T-cell (primary cell): ENCODE data around the gene FOS. TPM values are rescaled to one million over a fixed set of nuclear protein-coding genes. Genes with fewer than 3 reads are reported as not detected.
A peak's percentile ranks its signal among the peaks of the same experiment; 100 is the strongest.
"Not testable (repeated sequence)": the region's sequence is repeated elsewhere in the genome, so short reads cannot be mapped to it uniquely, and the experiment has no call there.

Source experiments
- ATAC-seq, 4 experiments: fragments of 200-7000 bp in 3 of 4; fragments of 150-1000 bp in 1 of 4; cut with Tn5 transposase; replicated peaks in 1 of 4; 1 replicate in 3 of 4; 2 replicates in 1 of 4; pipeline ENCODE4 v1.10.0; 2021; ENCODE audit warnings: moderate library complexity in 3 of 4, mild to moderate bottlenecking in 2 of 4, moderate number of reproducible peaks in 1 of 4
- CTCF ChIA-PET, 2 donors: fragments of 300-600 bp; sonication (Branson Sonifier 250); formaldehyde crosslinking; loops; one replicate each; lab custom pipeline; 2022; ENCODE audit warnings: antibody characterized with exemption in 2 of 2; lab: Charles Lee
- POLR2A ChIA-PET, 2 donors: fragments of 300-600 bp; sonication (Branson Sonifier 250); formaldehyde crosslinking; loops; one replicate each; lab custom pipeline; 2022; ENCODE audit warnings: antibody characterized with exemption in 2 of 2; lab: Charles Lee
- DNase-seq, 35 experiments: peaks; one replicate each; pipeline versions ENCODE4 v3.0.0 to v3.0.0-alpha.2; 2013 to 2023
- H3K27ac ChIP-seq: one replicate; pipeline ENCODE4 v1.5.1; 2013; ENCODE audit warnings: low read length
- H3K27me3 ChIP-seq, 2 experiments: replicated peaks in 1 of 2; 1 replicate in 1 of 2; 2 replicates in 1 of 2; pipeline versions ENCODE4 v1.6.1 to v1.7.0; 2013; ENCODE audit warnings: low read length in 1 of 2, mixed read lengths in 1 of 2; ENCODE audit not compliant: control insufficient read depth in 2 of 2, insufficient read depth in 2 of 2; ENCODE audit errors: extremely low read depth in 1 of 2
- H3K36me3 ChIP-seq, 2 donors: 1 replicate in 1 of 2; 2 replicates in 1 of 2; pipeline versions ENCODE4 v1.6.1 to v1.7.0; 2013; ENCODE audit warnings: low read length in 1 of 2; ENCODE audit not compliant: control insufficient read depth in 2 of 2, insufficient read depth in 1 of 2; ENCODE audit errors: extremely low read depth in 1 of 2
- H3K4me1 ChIP-seq, 2 experiments: 1 replicate in 1 of 2; 2 replicates in 1 of 2; pipeline versions ENCODE4 v1.6.1 to v1.7.0; 2013; ENCODE audit warnings: low read length in 2 of 2, mixed read lengths in 1 of 2; ENCODE audit not compliant: insufficient read depth in 2 of 2, control insufficient read depth in 1 of 2; ENCODE audit errors: extremely low read depth in 1 of 2
- H3K4me3 ChIP-seq, 2 donors: 1 replicate in 1 of 2; 2 replicates in 1 of 2; pipeline versions ENCODE4 v1.5.1 to v1.7.0; 2013; ENCODE audit warnings: mild to moderate bottlenecking in 2 of 2, low read length in 1 of 2, moderate library complexity in 1 of 2; ENCODE audit not compliant: control insufficient read depth in 1 of 2; ENCODE audit errors: extremely low read depth in 1 of 2
- H3K9me3 ChIP-seq: 2 replicates; pipeline ENCODE4 v1.7.0; 2013
- H3K27ac Mint-ChIP-seq, 2 donors: one replicate each; pipeline ENCODE4 v1.8.0; 2020 to 2021; ENCODE audit warnings: mild to moderate bottlenecking in 2 of 2, mixed read lengths in 2 of 2
- H3K27me3 Mint-ChIP-seq, 2 donors: one replicate each; pipeline ENCODE4 v1.8.0; 2021 to 2022; ENCODE audit warnings: mixed read lengths in 2 of 2
- H3K36me3 Mint-ChIP-seq: one replicate; pipeline ENCODE4 v1.8.0; 2021; ENCODE audit warnings: mixed read lengths
- H3K4me1 Mint-ChIP-seq, 3 donors: one replicate each; pipeline ENCODE4 v1.8.0; 2020 to 2022; ENCODE audit warnings: mixed read lengths in 3 of 3, mild to moderate bottlenecking in 1 of 3
- H3K4me3 Mint-ChIP-seq, 3 donors: one replicate each; pipeline ENCODE4 v1.8.0; 2020 to 2022; ENCODE audit warnings: mild to moderate bottlenecking in 3 of 3, mixed read lengths in 3 of 3, moderate library complexity in 3 of 3
- H3K9me3 Mint-ChIP-seq, 3 donors: one replicate each; pipeline ENCODE4 v1.8.0; 2020 to 2022; ENCODE audit warnings: mixed read lengths in 3 of 3
- WGBS: methylation state at CpG from one replicate; pipeline ENCODE4 v1.1.5; 2013; ENCODE audit warnings: missing lambda C conversion rate; ENCODE audit not compliant: insufficient coverage; 5-methylcytosine and 5-hydroxymethylcytosine counted together
- total RNA-seq, 35 experiments: library from RNA in 6 of 35; stranded (reverse) in 6 of 35; fragments of 120-200 nt in 1 of 35; gene quantifications; one replicate each; pipeline versions ENCODE4 v1.2.1 to v1.2.4 and lab custom pipeline; 2013 to 2026

FOS gene
- total RNA-seq, 5 donors from 2014 or later (not counting 1 experiment from before 2014, with no cell fraction given), result 20.4 to 2,951 (median 27.1) TPM

GRCh38 chr14:75232597-75232996 is 46.0 kb upstream of the FOS start:
- WGBS, result 33% methylated on average over 2 of the region's 2 CpGs
- Mint-ChIP-seq H3K27ac (peak overlapping the region; percentile 50 to 83), H3K9me3 (no peaks in the 10 kb centered on the region), H3K27me3 (no peaks in the 10 kb centered on the region), H3K36me3 (no peaks in the 10 kb centered on the region), H3K4me3 (no peak overlapping the region), H3K4me1 (peaks cover 56 to 68% (median 59%) of the 10 kb centered on the region in 3 donors)
- POLR2A ChIA-PET, result interaction anchor here (0.6 to 1.8 kb wide), 12 partner anchors 15 to 1856 kb away, joined by 3 to 21 read pairs (median 4); partner anchors contain the start of gene FOS (in 1 of the 2)
- H3K36me3 ChIP-seq, result no peaks in the 10 kb centered on the region
- H3K27me3 ChIP-seq, result no peaks in the 10 kb centered on the region
- H3K4me1 ChIP-seq, result peaks cover 17 to 65% of the 10 kb centered on the region in 2 experiments
- peak in 34 of 35 experiments; percentile 29 to 88 (median 60) for DNase-seq
- no peak overlapping the region for H3K4me3 ChIP-seq
- peak; percentile 80 to 93 (median 88) for ATAC-seq
- peak overlapping the region; percentile 52 for H3K27ac ChIP-seq
- CTCF ChIA-PET, result interaction anchor here (0.5 to 2.9 kb wide), 14 partner anchors 12 to 92 kb away, joined by 3 to 32 read pairs (median 4); no protein-coding TSS in a partner anchor
- H3K9me3 ChIP-seq, result no peaks in the 10 kb centered on the region

DNA sequence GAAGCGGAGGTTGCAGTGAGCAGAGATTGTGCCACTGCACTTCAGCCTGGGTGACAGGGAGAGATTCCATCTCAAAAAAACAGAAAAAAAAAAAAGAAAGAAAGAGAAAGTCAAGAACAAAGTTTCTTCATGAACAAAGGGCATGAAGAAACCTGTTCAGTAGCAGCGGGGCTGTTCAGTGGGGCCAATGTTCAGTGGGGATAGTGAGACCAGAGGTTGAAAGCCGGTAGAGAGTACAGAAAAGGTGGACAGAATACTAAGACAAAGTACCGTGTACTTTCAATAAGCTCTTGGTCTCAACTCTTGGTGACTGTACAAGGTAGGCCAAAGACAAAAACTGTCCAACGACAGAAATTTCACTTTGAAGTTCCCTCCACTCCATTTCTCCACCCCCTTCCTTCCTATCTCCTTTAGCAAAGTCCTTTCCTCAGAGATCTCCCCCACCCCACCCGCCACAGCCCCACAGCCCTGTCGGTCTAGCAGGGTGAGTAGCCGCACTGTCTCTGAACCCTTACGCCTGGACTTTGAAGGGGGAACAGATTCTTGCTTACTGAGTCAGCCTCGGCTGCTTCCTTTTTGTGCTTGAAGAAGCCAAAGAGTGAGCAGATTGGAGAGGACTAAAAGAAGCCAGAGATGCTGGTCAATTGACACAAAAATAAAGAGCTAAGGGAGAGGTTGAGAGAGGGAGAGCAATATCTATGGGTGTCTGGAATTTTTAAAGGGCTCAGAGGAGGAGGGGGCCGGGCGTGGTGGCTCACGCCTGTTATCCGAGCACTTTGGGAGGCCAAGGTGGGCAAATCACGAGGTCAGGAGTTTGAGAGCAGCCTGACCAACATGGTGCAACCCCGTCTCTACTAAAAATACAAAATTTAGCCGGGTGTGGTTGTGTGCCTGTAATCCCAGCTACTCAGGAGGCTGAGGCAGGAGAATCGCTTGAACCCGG is 44.2 kb upstream of the FOS start:
- 84% methylated on average over 8 of the region's 19 CpGs for WGBS
- Mint-ChIP-seq H3K36me3 (no peaks in the 10 kb centered on the region), H3K27me3 (no peaks in the 10 kb centered on the region), H3K4me1 (peaks cover 41 to 50% (median 45%) of the 10 kb centered on the region in 3 donors), H3K9me3 (no peaks in the 10 kb centered on the region), H3K4me3 (no peak overlapping the region), H3K27ac (no peak overlapping the region)
- Histone ChIP-seq H3K27me3 (no peaks in the 10 kb centered on the region), H3K4me3 (no peak overlapping the region), H3K36me3 (no peaks in the 10 kb centered on the region), H3K9me3 (no peaks in the 10 kb centered on the region), H3K27ac (no peak overlapping the region), H3K4me1 (peaks cover 15 to 51% of the 10 kb centered on the region in 2 experiments)
- no peak for ATAC-seq
- POLR2A ChIA-PET, result interaction anchor here (0.5 to 0.9 kb wide), 4 partner anchors 8 to 70 kb away, joined by 3 to 8 read pairs (median 4); no protein-coding TSS in a partner anchor
- CTCF ChIA-PET, result interaction anchor here (0.7 to 2.9 kb wide), 4 partner anchors 8 to 93 kb away, joined by 5 to 32 read pairs (median 6); no protein-coding TSS in a partner anchor
- peak in 1 of 35 experiments; percentile 32 for DNase-seq

GRCh38 chr14:75235198-75235597 is 43.4 kb upstream of the FOS start:
- not testable (repeated sequence) for DNase-seq, H3K27me3 ChIP-seq, H3K36me3 ChIP-seq, ATAC-seq, H3K36me3 Mint-ChIP-seq, H3K27ac Mint-ChIP-seq, H3K27me3 Mint-ChIP-seq, H3K9me3 ChIP-seq, H3K4me3 Mint-ChIP-seq, H3K9me3 Mint-ChIP-seq, H3K27ac ChIP-seq, H3K4me3 ChIP-seq
- H3K4me1 Mint-ChIP-seq, result peaks cover 34 to 49% (median 37%) of the 10 kb centered on the region in 3 donors
- H3K4me1 ChIP-seq, result peaks cover 11 to 43% of the 10 kb centered on the region in 2 experiments
- CTCF ChIA-PET, result interaction anchor here (0.7 to 1.2 kb wide), 2 partner anchors 7 to 67 kb away, joined by 5 read pairs; no protein-coding TSS in a partner anchor
- WGBS, result 100% methylated on average over 4 of the region's 7 CpGs
- POLR2A ChIA-PET, result interaction anchor here in 1 of 2 donors (0.7 kb wide), 1 partner anchor 71 kb away, joined by 4 read pairs; no protein-coding TSS in a partner anchor

GRCh38 chr14:75236467-75236866 is 42.2 kb upstream of the FOS start:
- ChIA-PET CTCF (no interaction called here), POLR2A (no interaction called here)
- DNase-seq, result no peak
- Histone ChIP-seq H3K4me3 (no peak overlapping the region), H3K9me3 (no peaks in the 10 kb centered on the region), H3K27ac (no peak overlapping the region), H3K4me1 (peaks cover 7 to 31% of the 10 kb centered on the region in 2 experiments), H3K27me3 (no peaks in the 10 kb centered on the region), H3K36me3 (no peaks in the 10 kb centered on the region)
- 87% methylated on average over 3 of the region's 6 CpGs for WGBS
- Mint-ChIP-seq H3K27ac (no peak overlapping the region), H3K4me3 (no peak overlapping the region), H3K9me3 (no peaks in the 10 kb centered on the region), H3K27me3 (no peaks in the 10 kb centered on the region), H3K36me3 (no peaks in the 10 kb centered on the region), H3K4me1 (peaks cover 21 to 37% (median 25%) of the 10 kb centered on the region in 3 donors)
- no peak for ATAC-seq

DNA sequence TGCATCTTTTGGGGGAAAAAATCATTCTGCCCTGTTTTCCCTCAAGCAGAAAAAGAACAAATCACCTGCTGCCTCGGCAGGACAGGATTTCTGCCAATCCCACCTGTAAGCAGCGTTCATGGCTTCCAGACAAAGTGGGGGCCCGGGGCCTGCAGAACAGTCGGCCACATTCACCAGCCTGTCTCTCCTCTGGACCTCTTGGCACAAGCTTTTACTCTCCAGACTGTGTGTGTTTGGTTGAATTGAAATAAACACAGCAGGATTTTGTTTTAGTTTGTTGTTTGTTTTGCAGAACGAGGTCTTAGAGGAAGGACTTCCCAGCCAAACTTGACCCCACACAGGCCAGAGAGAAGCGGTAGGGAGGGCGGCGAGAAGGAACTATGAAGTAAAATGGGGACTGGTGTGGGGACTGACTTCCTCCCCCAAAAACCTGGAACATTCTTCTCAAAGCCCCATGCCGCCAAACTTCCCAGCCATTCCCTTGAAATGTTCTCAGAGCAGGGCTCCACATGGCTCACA is 41.7 kb upstream of the FOS start:
- Mint-ChIP-seq H3K4me1 (peaks cover 21 to 34% (median 23%) of the 10 kb centered on the region in 3 donors), H3K27ac (no peak overlapping the region), H3K36me3 (no peaks in the 10 kb centered on the region), H3K27me3 (no peaks in the 10 kb centered on the region), H3K4me3 (no peak overlapping the region), H3K9me3 (no peaks in the 10 kb centered on the region)
- H3K27ac ChIP-seq, result no peak overlapping the region
- ChIA-PET POLR2A (no interaction called here), CTCF (interaction anchor here in 1 of 2 donors (0.6 kb wide), 1 partner anchor 47 kb away, joined by 5 read pairs; no protein-coding TSS in a partner anchor)
- H3K4me1 ChIP-seq, result peaks cover 7 to 27% of the 10 kb centered on the region in 2 experiments
- H3K27me3 ChIP-seq, result no peaks in the 10 kb centered on the region
- no peaks in the 10 kb centered on the region for H3K36me3 ChIP-seq
- DNase-seq (no peak), ATAC-seq (no peak)
- H3K4me3 ChIP-seq, result no peak overlapping the region
- 89% methylated on average over 3 of the region's 9 CpGs for WGBS
- H3K9me3 ChIP-seq, result no peaks in the 10 kb centered on the region
